HEK293 (cell line): Measurements from ENCODE around the gene IL15.

Experiments
- CTCF ChIA-PET: fragments of 350-600 bp; formaldehyde crosslinking; extraction: SDS; loops from one replicate; lab custom pipeline; 2021; ENCODE audit warnings: antibody characterized with exemption; lab: Yijun Ruan, JAX
- POLR2A ChIA-PET: fragments of 300-600 bp; formaldehyde crosslinking; extraction: SDS; loops from one replicate; lab custom pipeline; 2020; ENCODE audit warnings: antibody characterized with exemption, inconsistent platforms; lab: Yijun Ruan, JAX
- H3K27ac ChIP-seq: fragments of 200-500 bp; sonication (Bioruptor generic); 2 replicates; pipeline ENCODE4 v1.5.1; 2014; ENCODE audit warnings: low read depth, low read length, control low read depth, inconsistent platforms; ENCODE audit errors: extremely low read depth
- H3K36me3 ChIP-seq, 2 experiments: fragments of 200-500 bp in 1 of 2; sonication (Bioruptor generic) in 1 of 2; 1 replicate in 1 of 2; 2 replicates in 1 of 2; pipeline ENCODE4 v1.5.1; 2014 to 2017; ENCODE audit warnings: inconsistent platforms in 2 of 2, low read length in 2 of 2; ENCODE audit not compliant: control insufficient read depth in 2 of 2, insufficient read depth in 1 of 2
- H3K4me1 ChIP-seq: fragments of 200-500 bp; sonication (Bioruptor generic); 2 replicates; pipeline ENCODE4 v1.5.1; 2014; ENCODE audit warnings: mild to moderate bottlenecking, low read length, inconsistent platforms; ENCODE audit not compliant: control insufficient read depth, insufficient read depth
- H3K4me3 ChIP-seq: 2 replicates; pipeline ENCODE4 v1.5.1; 2011; ENCODE audit warnings: low read depth, mild to moderate bottlenecking, control low read depth, low read length, moderate library complexity
- H3K9me3 ChIP-seq: fragments of 200-500 bp; sonication (Bioruptor generic); 2 replicates; pipeline ENCODE4 v1.5.1; 2014; ENCODE audit warnings: low read depth, low read length, inconsistent platforms; ENCODE audit not compliant: control insufficient read depth, insufficient read depth
- HOXD13 ChIP-seq: sonication (generic); formaldehyde crosslinking; IDR thresholded peaks from 2 replicates; pipeline ENCODE4 v1.8.0; 2022; ENCODE audit warnings: missing genetic modification reagents, borderline replicate concordance
- MEIS1 ChIP-seq: sonication (generic); formaldehyde crosslinking; IDR thresholded peaks from 2 replicates; pipeline ENCODE4 v1.8.1; 2022; ENCODE audit warnings: missing genetic modification reagents, mild to moderate bottlenecking, borderline replicate concordance
- RBAK ChIP-seq: fragments of 450-650 bp; formaldehyde crosslinking; IDR thresholded peaks from 2 replicates; pipeline ENCODE4 v1.5.1; 2016; ENCODE audit warnings: missing biosample characterization, missing genetic modification characterization
- SCRT1 ChIP-seq: fragments of 450-650 bp; formaldehyde crosslinking; IDR thresholded peaks from 2 replicates; pipeline ENCODE4 v1.5.1; 2016; ENCODE audit warnings: missing biosample characterization, missing genetic modification characterization, borderline replicate concordance
- YY1 ChIP-seq: fragments of 450-650 bp; formaldehyde crosslinking; IDR thresholded peaks from 2 replicates; pipeline ENCODE4 v1.5.1; 2018; ENCODE audit warnings: missing biosample characterization, missing genetic modification characterization
- ZEB2 ChIP-seq: fragments of 450-650 bp; formaldehyde crosslinking; IDR thresholded peaks from 2 replicates; pipeline ENCODE4 v1.5.1; 2016; ENCODE audit warnings: missing biosample characterization, missing genetic modification characterization
- ZNF114 ChIP-seq: fragments of 450-650 bp; formaldehyde crosslinking; IDR thresholded peaks from 2 replicates; pipeline ENCODE4 v1.5.0; 2017; ENCODE audit warnings: missing biosample characterization, missing genetic modification characterization
- ZNF132 ChIP-seq: fragments of 450-650 bp; formaldehyde crosslinking; IDR thresholded peaks from 2 replicates; pipeline ENCODE4 v1.5.1; 2017; ENCODE audit warnings: missing biosample characterization, missing genetic modification characterization, borderline replicate concordance
- ZNF133 ChIP-seq: fragments of 450-650 bp; formaldehyde crosslinking; IDR thresholded peaks from 2 replicates; pipeline ENCODE4 v1.5.1; 2016; ENCODE audit warnings: missing biosample characterization, missing genetic modification characterization
- ZNF341 ChIP-seq: fragments of 450-650 bp; formaldehyde crosslinking; IDR thresholded peaks from 2 replicates; pipeline ENCODE4; 2016; ENCODE audit warnings: low read depth, missing biosample characterization, missing genetic modification characterization
- ZNF354C ChIP-seq: fragments of 450-650 bp; formaldehyde crosslinking; IDR thresholded peaks from 2 replicates; pipeline ENCODE4 v1.5.1; 2016; ENCODE audit warnings: missing biosample characterization, missing genetic modification characterization, low read depth, borderline replicate concordance
- ZNF416 ChIP-seq: fragments of 450-650 bp; formaldehyde crosslinking; IDR thresholded peaks from 2 replicates; pipeline ENCODE4 v1.5.1; 2016; ENCODE audit warnings: missing biosample characterization, missing genetic modification characterization
- ZNF423 ChIP-seq: fragments of 450-650 bp; formaldehyde crosslinking; IDR thresholded peaks from 2 replicates; pipeline ENCODE4 v1.5.1; 2016; ENCODE audit warnings: missing biosample characterization, missing genetic modification characterization
- ZNF571 ChIP-seq: fragments of 450-650 bp; formaldehyde crosslinking; IDR thresholded peaks from 2 replicates; pipeline ENCODE4 v1.5.0; 2017; ENCODE audit warnings: missing biosample characterization, missing genetic modification characterization
- ZNF623 ChIP-seq: fragments of 450-650 bp; formaldehyde crosslinking; IDR thresholded peaks from 2 replicates; pipeline ENCODE4 v1.5.1; 2016; ENCODE audit warnings: missing biosample characterization, missing genetic modification characterization
- ZNF624 ChIP-seq: fragments of 450-650 bp; formaldehyde crosslinking; IDR thresholded peaks from 2 replicates; pipeline ENCODE4 v1.5.1; 2017; ENCODE audit warnings: missing biosample characterization, missing genetic modification characterization
- ZNF670 ChIP-seq: fragments of 450-650 bp; formaldehyde crosslinking; IDR thresholded peaks from 2 replicates; pipeline ENCODE4 v1.5.1; 2016; ENCODE audit warnings: missing biosample characterization, missing genetic modification characterization, low read depth
- ZNF707 ChIP-seq: fragments of 450-650 bp; formaldehyde crosslinking; IDR thresholded peaks from 2 replicates; pipeline ENCODE4 v1.5.1; 2016; ENCODE audit warnings: missing biosample characterization, missing genetic modification characterization
- ZNF747 ChIP-seq: fragments of 450-650 bp; formaldehyde crosslinking; IDR thresholded peaks from 2 replicates; pipeline ENCODE4 v1.5.1; 2016; ENCODE audit warnings: missing biosample characterization, missing genetic modification characterization
- TF ChIP-seq, protein P1 (sequence below): fragments of 450-650 bp; formaldehyde crosslinking; conservative IDR thresholded peaks from 2 replicates; pipeline ENCODE4 v1.5.1; 2016; ENCODE audit warnings: low read depth, missing biosample characterization, missing genetic modification characterization
- TF ChIP-seq, protein P2 (sequence below): fragments of 450-650 bp; formaldehyde crosslinking; conservative IDR thresholded peaks from 2 replicates; pipeline ENCODE4 v1.5.1; 2016; ENCODE audit warnings: low read depth, missing biosample characterization, missing genetic modification characterization
- TF ChIP-seq, protein P3 (sequence below): fragments of 450-650 bp; formaldehyde crosslinking; IDR thresholded peaks from 2 replicates; pipeline ENCODE4 v1.5.1; 2016; ENCODE audit warnings: missing biosample characterization, missing genetic modification characterization
- TF ChIP-seq, protein P4 (sequence below): fragments of 450-650 bp; formaldehyde crosslinking; IDR thresholded peaks from 2 replicates; pipeline ENCODE4 v1.5.1; 2016; ENCODE audit warnings: missing biosample characterization, missing genetic modification characterization, low read depth

IL15 gene

DNA sequence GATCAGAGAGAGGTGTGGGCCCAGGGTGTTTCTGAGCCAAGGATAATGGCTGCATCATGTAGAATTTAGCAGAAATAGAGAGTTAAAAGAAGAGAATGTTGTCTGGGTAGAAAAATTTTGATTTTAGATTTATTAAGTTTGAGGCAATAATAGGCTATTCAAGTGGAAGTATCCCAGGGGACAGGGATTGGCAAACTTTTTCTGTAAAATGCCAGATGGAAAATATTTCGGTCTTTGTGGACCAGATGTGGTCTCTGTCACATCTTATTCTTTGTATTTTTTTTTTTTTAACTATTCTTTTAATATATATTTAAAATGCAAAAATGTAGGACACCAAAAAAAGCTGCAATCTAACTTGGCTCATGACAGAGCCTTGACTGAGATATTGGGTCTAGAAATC lies 33.1 kb downstream of the IL15 start:
- Histone ChIP-seq H3K27ac (no peak overlapping the region), H3K9me3 (no peaks in the 10 kb centered on the region), H3K4me3 (no peak overlapping the region), H3K4me1 (no peaks in the 10 kb centered on the region), H3K36me3 (no peaks in the 10 kb centered on the region)
- ChIA-PET CTCF (no interaction called here), POLR2A (no interaction called here)
- TF ChIP-seq, protein P1, sequence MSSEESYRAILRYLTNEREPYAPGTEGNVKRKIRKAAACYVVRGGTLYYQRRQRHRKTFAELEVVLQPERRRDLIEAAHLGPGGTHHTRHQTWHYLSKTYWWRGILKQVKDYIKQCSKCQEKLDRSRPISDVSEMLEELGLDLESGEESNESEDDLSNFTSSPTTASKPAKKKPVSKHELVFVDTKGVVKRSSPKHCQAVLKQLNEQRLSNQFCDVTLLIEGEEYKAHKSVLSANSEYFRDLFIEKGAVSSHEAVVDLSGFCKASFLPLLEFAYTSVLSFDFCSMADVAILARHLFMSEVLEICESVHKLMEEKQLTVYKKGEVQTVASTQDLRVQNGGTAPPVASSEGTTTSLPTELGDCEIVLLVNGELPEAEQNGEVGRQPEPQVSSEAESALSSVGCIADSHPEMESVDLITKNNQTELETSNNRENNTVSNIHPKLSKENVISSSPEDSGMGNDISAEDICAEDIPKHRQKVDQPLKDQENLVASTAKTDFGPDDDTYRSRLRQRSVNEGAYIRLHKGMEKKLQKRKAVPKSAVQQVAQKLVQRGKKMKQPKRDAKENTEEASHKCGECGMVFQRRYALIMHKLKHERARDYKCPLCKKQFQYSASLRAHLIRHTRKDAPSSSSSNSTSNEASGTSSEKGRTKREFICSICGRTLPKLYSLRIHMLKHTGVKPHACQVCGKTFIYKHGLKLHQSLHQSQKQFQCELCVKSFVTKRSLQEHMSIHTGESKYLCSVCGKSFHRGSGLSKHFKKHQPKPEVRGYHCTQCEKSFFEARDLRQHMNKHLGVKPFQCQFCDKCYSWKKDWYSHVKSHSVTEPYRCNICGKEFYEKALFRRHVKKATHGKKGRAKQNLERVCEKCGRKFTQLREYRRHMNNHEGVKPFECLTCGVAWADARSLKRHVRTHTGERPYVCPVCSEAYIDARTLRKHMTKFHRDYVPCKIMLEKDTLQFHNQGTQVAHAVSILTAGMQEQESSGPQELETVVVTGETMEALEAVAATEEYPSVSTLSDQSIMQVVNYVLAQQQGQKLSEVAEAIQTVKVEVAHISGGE (tag by site-specific recombination): no peak
- TF ChIP-seq, protein P2, sequence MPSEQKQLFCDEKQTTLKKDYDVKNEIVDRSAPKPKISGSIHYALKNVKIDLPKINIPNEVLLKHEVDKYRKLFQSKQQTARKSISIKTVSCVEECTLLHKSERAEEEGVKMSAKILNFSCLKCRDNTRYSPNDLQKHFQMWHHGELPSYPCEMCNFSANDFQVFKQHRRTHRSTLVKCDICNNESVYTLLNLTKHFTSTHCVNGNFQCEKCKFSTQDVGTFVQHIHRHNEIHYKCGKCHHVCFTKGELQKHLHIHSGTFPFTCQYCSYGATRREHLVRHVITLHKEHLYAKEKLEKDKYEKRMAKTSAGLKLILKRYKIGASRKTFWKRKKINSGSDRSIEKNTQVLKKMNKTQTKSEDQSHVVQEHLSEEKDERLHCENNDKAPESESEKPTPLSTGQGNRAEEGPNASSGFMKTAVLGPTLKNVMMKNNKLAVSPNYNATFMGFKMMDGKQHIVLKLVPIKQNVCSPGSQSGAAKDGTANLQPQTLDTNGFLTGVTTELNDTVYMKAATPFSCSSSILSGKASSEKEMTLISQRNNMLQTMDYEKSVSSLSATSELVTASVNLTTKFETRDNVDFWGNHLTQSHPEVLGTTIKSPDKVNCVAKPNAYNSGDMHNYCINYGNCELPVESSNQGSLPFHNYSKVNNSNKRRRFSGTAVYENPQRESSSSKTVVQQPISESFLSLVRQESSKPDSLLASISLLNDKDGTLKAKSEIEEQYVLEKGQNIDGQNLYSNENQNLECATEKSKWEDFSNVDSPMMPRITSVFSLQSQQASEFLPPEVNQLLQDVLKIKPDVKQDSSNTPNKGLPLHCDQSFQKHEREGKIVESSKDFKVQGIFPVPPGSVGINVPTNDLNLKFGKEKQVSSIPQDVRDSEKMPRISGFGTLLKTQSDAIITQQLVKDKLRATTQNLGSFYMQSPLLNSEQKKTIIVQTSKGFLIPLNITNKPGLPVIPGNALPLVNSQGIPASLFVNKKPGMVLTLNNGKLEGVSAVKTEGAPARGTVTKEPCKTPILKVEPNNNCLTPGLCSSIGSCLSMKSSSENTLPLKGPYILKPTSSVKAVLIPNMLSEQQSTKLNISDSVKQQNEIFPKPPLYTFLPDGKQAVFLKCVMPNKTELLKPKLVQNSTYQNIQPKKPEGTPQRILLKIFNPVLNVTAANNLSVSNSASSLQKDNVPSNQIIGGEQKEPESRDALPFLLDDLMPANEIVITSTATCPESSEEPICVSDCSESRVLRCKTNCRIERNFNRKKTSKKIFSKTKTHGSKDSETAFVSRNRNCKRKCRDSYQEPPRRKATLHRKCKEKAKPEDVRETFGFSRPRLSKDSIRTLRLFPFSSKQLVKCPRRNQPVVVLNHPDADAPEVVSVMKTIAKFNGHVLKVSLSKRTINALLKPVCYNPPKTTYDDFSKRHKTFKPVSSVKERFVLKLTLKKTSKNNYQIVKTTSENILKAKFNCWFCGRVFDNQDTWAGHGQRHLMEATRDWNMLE (tag by site-specific recombination): no peak
- TF ChIP-seq MEIS1 (CRISPR knock-in tag) (no peak), ZNF114 (tag by site-specific recombination) (no peak), ZNF341 (tag by site-specific recombination) (no peak), YY1 (tag by site-specific recombination) (no peak), ZNF571 (tag by site-specific recombination) (no peak), ZNF354C (tag by site-specific recombination) (no peak), RBAK (tag by site-specific recombination) (no peak), ZNF624 (tag by site-specific recombination) (no peak), ZNF423 (tag by site-specific recombination) (no peak), ZNF623 (tag by site-specific recombination) (no peak)
- TF ChIP-seq, protein P3, sequence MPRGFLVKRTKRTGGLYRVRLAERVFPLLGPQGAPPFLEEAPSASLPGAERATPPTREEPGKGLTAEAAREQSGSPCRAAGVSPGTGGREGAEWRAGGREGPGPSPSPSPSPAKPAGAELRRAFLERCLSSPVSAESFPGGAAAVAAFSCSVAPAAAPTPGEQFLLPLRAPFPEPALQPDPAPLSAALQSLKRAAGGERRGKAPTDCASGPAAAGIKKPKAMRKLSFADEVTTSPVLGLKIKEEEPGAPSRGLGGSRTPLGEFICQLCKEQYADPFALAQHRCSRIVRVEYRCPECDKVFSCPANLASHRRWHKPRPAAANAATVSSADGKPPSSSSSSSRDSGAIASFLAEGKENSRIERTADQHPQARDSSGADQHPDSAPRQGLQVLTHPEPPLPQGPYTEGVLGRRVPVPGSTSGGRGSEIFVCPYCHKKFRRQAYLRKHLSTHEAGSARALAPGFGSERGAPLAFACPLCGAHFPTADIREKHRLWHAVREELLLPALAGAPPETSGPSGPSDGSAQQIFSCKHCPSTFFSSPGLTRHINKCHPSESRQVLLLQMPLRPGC (tag by site-specific recombination): no peak

DNA sequence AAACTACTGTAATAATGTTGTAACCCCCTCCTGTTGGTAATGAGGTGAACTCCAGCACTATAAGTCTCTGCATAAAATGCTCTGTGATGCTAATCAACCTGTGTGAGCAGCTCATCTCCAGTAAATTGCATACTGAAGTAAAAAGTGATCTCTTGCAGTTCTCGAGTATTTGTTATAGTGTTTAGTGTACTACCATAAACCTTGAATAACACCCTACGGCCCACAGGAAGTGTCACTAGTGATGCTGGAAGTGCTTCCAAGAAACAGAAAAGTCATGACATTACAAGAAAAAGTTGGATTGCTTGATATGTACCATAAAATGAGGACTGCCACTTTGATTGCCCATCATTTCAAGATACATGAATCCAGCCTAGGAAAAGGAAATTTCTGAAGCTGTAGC lies 39.0 kb downstream of the IL15 start:
- Histone ChIP-seq H3K4me3 (no peak overlapping the region), H3K36me3 (no peaks in the 10 kb centered on the region), H3K9me3 (no peaks in the 10 kb centered on the region), H3K27ac (no peak overlapping the region), H3K4me1 (peaks cover 7% of the 10 kb centered on the region)
- ChIA-PET POLR2A (no interaction called here), CTCF (interaction anchor here (0.7 kb wide), 1 partner anchor 328 kb away, joined by 3 read pairs; no protein-coding TSS in a partner anchor)
- TF ChIP-seq ZNF670 (tag by site-specific recombination) (no peak), HOXD13 (CRISPR knock-in tag) (no peak), ZNF133 (no peak), ZNF707 (no peak), SCRT1 (no peak), ZNF747 (no peak), ZEB2 (tag by site-specific recombination) (no peak), ZNF416 (no peak), ZNF132 (tag by site-specific recombination) (no peak)
- TF ChIP-seq, protein P4, sequence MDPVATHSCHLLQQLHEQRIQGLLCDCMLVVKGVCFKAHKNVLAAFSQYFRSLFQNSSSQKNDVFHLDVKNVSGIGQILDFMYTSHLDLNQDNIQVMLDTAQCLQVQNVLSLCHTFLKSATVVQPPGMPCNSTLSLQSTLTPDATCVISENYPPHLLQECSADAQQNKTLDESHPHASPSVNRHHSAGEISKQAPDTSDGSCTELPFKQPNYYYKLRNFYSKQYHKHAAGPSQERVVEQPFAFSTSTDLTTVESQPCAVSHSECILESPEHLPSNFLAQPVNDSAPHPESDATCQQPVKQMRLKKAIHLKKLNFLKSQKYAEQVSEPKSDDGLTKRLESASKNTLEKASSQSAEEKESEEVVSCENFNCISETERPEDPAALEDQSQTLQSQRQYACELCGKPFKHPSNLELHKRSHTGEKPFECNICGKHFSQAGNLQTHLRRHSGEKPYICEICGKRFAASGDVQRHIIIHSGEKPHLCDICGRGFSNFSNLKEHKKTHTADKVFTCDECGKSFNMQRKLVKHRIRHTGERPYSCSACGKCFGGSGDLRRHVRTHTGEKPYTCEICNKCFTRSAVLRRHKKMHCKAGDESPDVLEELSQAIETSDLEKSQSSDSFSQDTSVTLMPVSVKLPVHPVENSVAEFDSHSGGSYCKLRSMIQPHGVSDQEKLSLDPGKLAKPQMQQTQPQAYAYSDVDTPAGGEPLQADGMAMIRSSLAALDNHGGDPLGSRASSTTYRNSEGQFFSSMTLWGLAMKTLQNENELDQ (tag by site-specific recombination): no peak
